ENCODE measurements around the gene ANXA4.

- TF ChIP-seq CTCF (IDR thresholded peaks at IDR 0.05) (no peak), POLR2A (IDR thresholded peaks at IDR 0.05) (no peak)
Measured at GRCh38 chr2:69703189-69703588, 38.7 kb upstream of the ANXA4 start.

All from tibial nerve (tissue), 3 donors.